GM10266 (cell line): ENCODE results near the gene PUSL1.

Experiments
- DNase-seq: peaks from one replicate; pipeline ENCODE4 v3.0.0; 2012; ENCODE audit errors: extremely low spot score
- CTCF ChIP-seq: IDR thresholded peaks from 2 replicates; pipeline ENCODE4 v1.5.1; 2012; ENCODE audit warnings: mild to moderate bottlenecking, low read depth; ENCODE audit not compliant: control insufficient read depth, insufficient read depth; ENCODE audit errors: missing control alignments

PUSL1 gene

GRCh38 chr1:1272341-1273208 is 35.8 kb upstream of the PUSL1 start:
- no peak for DNase-seq
- TF ChIP-seq CTCF: no peak

- no peak for DNase-seq
- no peak for TF ChIP-seq CTCF
Measured at GRCh38 chr1:1273209-1273511, 35.2 kb upstream of the PUSL1 start.

- no peak for TF ChIP-seq CTCF
Measured at GRCh38 chr1:1273512-1274298, 34.7 kb upstream of the PUSL1 start, which contains the start of gene UBE2J2. Gene UBE2J2, minus strand, starts transcription at chr1:1273854. Its CDS starts 5,862 bp downstream, at chr1:1267992.

GRCh38 chr1:1274299-1274930 is 34.0 kb upstream of the PUSL1 start:
- DNase-seq: no peak
- no peak for TF ChIP-seq CTCF

More at GRCh38 chr1:1273512-1274298, 34.7 kb upstream of the PUSL1 start, which contains the start of gene UBE2J2:
- DNase-seq: peak; percentile 100

- no peak for TF ChIP-seq CTCF
Measured at GRCh38 chr1:1274931-1275431, 33.4 kb upstream of the PUSL1 start.

GRCh38 chr1:1275836-1276235 is 32.6 kb upstream of the PUSL1 start:
- DNase-seq: no peak
- TF ChIP-seq CTCF: no peak

More at GRCh38 chr1:1274931-1275431, 33.4 kb upstream of the PUSL1 start:
- DNase-seq: no peak
